Astrocyte (in vitro differentiated cells and primary cell): Measurements from ENCODE around the gene HNRNPA1.

ENCODE experiments used
- CTCF ChIP-seq: IDR thresholded peaks from 2 replicates; pipeline ENCODE4 v1.5.1; 2011; ENCODE audit warnings: low read depth, mild to moderate bottlenecking, inconsistent platforms, low read length, moderate library complexity; ENCODE audit not compliant: insufficient read depth
- EZH2 ChIP-seq: IDR thresholded peaks from 2 replicates; pipeline ENCODE4 v1.6.1; 2012; ENCODE audit warnings: mild to moderate bottlenecking, low read length, inconsistent platforms; ENCODE audit not compliant: insufficient read depth

GRCh38 chr12:54299515-54300224 is 19.1 kb downstream of the HNRNPA1 start:
- no peak for TF ChIP-seq CTCF
- TF ChIP-seq EZH2, result no peak
